KOPT-K1 (cell line): ENCODE measurements around the gene C9orf72.
"Not testable (repeated sequence)": the region's sequence is repeated elsewhere in the genome, so short reads cannot be mapped to it uniquely, and the experiment has no call there.

ENCODE experiments used
- H3K27ac ChIP-seq: fragments of 200-600 bp; sonication (generic); 2 replicates; pipeline ENCODE4 v1.5.1; 2016; ENCODE audit warnings: antibody characterized with exemption, mild to moderate bottlenecking, low read depth, low read length; ENCODE audit not compliant: poor library complexity, severe bottlenecking
- H3K36me3 ChIP-seq: fragments of 200-600 bp; sonication (generic); 2 replicates; pipeline ENCODE4 v1.5.1; 2017; ENCODE audit warnings: antibody characterized with exemption, mild to moderate bottlenecking, low read length, moderate library complexity; ENCODE audit not compliant: insufficient read depth
- H3K9me3 ChIP-seq: fragments of 200-600 bp; sonication (generic); 2 replicates; pipeline ENCODE4 v1.5.1; 2017; ENCODE audit warnings: antibody characterized with exemption, low read length, mild to moderate bottlenecking; ENCODE audit not compliant: insufficient read depth, poor library complexity, severe bottlenecking

Gene C9orf72

DNA sequence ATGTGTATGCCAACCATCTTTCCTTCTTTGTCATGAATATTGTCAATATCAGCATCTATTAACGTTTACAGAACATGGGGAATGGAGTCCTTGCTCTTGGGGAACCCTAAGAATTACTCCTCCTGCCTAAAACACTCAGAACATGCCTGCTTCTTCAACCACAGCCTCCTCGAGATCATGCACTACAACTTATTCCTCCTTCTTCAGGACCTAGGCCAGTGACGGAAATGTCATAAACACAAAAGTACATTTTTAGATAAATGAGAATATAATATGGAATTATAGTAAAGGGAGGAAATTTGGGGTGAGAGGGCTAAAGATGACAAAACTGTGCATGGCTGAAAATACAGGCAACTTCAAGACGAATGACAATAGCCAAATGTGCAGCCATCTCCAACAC is 52.3 kb downstream of the C9orf72 start:
- Histone ChIP-seq H3K27ac (no peak overlapping the region), H3K9me3 (no peaks in the 10 kb centered on the region), H3K36me3 (no peaks in the 10 kb centered on the region)

DNA sequence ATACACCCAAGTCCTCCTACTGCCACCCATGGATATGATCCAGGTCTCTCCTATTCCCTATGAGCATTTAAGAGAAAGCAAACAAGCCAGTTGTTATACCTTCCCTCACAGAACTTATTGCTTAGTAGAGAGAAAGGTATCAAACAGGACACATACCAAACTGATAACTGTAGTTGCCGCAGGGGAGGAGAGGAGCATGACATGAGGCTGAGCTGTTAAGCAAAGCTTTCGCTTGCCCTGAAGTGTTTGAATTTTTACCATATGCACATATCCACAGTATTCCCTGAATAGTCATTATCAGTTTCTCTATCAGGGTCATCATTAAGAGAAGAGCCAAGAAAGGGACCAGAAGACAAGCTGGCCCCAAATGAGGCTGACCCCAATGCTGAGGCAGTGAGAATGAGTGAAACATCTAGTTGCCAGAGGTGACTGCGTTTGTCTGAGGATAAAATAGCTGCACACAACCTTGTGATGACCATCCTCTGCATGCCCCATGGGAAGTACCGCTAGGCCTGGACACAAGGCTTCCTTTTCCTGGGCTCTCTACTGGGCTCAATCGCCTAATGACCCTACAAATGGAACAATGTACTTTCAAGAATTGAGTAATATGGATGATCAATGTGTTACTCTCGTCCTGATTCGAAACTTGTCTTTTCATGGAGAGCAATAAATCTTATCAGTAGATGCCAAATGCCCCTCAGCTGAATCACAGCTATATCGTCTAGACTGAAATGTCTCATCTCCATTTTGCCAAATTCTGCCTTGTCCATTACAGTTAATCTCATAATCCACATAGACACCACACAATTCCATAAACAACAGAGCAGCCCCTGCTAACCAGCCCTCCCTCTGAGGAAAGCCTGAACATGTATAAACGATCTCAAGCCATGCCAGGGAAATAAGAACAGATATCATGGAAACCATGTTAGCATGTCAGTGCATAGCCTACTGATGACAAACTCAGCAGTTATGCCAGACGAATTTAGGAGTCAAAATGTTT is 53.5 kb downstream of the C9orf72 start:
- H3K9me3 ChIP-seq = no peaks in the 10 kb centered on the region
- H3K36me3 ChIP-seq = no peaks in the 10 kb centered on the region
- no peak overlapping the region for H3K27ac ChIP-seq

DNA sequence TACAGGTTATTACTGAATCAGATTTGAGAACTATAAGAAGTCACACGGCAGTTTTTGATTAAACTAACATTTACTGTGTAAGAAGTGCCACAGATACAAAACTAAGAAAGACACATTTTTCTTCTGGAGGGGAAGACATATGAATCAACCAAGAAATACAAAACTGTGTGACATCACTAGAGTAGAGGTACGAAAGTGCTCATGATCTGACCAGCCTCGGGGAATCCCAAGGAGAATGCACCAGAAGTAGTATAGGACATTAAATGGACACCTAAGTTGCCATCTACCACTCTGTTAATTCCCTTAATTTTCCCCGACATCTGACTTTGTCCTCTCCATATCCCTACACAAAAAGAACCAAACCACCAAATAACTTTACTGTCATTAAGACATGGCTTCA is 54.5 kb downstream of the C9orf72 start:
- Histone ChIP-seq H3K27ac (no peak overlapping the region), H3K36me3 (no peaks in the 10 kb centered on the region)

DNA sequence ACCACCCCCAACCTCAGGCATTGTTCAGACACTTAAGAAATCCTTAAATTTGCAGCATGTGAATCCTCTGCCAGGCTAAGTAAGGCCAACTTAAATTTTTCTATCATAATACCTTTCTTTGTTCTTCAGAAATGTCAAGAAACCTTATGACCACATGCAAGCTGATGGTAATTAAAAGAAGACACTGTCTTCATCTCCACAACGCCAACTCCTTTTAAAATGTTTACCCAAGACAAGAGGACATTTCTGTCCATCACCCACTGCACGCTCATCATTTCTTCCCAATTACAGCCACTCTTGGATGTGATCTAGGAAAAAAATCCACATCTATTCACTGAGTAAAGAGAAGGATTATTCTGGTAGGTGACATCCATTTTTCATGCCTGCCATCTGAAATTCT is 55.3 kb downstream of the C9orf72 start:
- Histone ChIP-seq H3K36me3 (no peaks in the 10 kb centered on the region), H3K27ac (no peak overlapping the region), H3K9me3 (no peaks in the 10 kb centered on the region)

More for the DNA sequence above, 54.5 kb downstream of the C9orf72 start:
- H3K9me3 ChIP-seq = no peaks in the 10 kb centered on the region

DNA sequence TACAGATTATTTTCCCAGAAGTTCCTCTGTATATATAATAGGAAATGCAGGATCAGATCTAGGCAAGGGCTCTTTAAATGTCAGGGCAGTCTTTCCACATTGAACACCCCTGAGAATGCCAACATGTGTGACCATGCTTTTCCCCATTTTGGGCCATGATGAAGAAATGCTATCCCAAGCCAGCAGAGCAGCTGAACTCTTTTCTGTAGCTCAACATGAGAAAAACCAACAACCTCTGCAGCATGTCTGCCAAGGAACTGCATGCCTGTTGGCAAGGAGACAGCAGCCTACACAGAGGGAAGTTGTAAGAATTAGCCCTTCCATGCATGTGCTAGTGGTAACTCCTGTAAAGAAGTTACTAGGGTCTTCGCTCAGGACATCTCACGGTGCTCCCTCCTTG is 58.7 kb downstream of the C9orf72 start:
- Histone ChIP-seq H3K9me3 (no peaks in the 10 kb centered on the region), H3K27ac (no peak overlapping the region), H3K36me3 (no peaks in the 10 kb centered on the region)

DNA sequence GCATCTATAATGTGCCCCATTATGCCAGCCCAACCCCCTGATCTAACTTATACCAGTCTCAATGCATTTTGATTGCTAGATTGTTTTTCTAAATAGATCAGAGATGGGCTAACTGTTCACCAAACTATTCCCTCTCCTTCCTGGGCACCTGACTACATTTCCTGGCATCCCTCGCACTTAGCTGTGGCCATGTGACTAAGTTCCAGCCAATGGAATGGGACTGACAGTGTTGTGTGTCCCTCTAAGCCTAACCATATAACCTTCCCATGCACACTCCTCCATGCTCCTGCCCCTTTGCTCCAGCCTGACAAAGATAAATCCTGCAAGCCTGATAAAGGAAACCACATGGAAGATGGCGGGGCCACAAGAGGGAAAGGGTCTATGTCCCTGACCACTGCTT is 61.5 kb downstream of the C9orf72 start:
- no peak overlapping the region for H3K27ac ChIP-seq
- no peaks in the 10 kb centered on the region for H3K36me3 ChIP-seq
- H3K9me3 ChIP-seq = no peaks in the 10 kb centered on the region

DNA sequence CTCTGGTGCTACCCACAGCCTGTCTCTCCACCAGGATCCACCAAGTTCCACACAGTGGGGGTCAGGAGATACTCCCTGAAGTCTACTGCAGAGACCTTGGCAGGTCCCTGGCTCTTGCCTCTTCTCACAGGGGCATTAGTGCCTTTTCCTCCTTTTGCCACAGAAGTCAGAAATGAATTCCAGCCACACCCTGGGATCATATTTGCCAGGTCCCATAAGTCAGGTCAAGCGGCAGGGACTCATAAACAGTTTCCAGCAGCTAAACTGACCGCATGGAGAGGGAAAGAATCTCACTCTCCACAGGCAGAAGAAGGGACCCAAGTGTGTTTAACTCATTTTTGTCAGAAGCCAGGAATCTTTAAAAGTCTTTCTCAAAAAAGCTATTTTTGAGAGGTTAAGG is 62.5 kb downstream of the C9orf72 start:
- no peak overlapping the region for H3K27ac ChIP-seq
- H3K36me3 ChIP-seq = no peaks in the 10 kb centered on the region
- no peaks in the 10 kb centered on the region for H3K9me3 ChIP-seq

DNA sequence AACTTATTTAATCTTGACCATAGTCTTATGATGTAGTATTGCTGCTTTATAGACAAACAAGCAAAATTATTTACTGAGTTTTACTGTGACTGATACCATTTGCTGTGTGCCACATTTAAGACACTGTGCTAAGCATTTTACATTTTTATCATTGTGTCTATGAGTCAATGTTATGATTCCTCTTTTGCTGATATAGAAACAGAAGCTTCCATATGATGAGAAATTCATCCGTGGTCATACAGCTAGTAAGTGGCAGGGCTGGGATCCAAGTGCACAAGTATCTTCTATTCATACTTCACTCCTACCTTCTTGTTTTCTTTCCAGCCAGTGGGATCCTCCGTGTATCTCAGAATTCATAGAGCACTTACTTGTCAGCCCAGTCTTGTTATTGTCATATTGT is 66.3 kb downstream of the C9orf72 start:
- no peak overlapping the region for H3K27ac ChIP-seq
- H3K9me3 ChIP-seq = no peaks in the 10 kb centered on the region
- no peaks in the 10 kb centered on the region for H3K36me3 ChIP-seq

DNA sequence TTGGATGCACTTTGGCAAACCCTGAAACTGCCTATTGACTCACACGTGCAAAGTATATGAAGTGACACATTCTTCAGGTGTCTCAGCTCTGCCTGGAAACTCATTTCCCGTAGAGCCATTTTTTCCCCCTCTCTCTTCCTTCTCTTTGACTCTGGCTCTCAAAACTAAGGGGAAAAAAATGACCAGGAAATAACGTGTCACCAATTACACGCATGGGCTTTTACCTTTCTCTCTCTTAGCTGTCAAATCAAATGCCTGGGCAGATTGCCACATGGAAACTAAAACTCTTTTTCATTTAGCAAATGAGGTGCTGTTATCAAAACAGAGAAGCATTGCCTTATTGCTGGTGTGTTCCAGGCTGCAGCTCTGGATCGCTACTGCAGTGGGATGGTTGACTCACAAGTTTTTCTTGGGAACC is 67.5 kb downstream of the C9orf72 start:
- Histone ChIP-seq H3K36me3 (no peaks in the 10 kb centered on the region), H3K27ac (no peak overlapping the region)

DNA sequence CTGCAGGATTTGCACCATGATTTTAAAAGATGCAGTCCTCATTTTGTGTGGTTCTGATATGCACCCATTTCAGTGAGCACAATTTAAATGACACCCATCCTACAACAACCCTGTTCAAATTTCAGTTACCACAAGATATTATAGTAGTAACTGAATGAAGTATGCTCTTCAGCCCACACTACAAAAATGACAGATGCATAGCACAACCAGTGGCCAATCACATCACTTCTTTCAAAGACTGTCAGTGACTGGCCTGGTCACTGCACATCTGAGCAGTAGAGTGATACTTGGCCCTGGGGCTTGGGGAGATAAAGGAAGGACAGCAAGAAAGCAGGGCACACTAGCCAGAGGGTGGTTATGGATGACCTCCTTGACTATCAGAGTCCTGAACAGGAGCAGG is 69.0 kb downstream of the C9orf72 start:
- Histone ChIP-seq H3K36me3 (no peaks in the 10 kb centered on the region), H3K9me3 (no peaks in the 10 kb centered on the region), H3K27ac (no peak overlapping the region)

More for the DNA sequence above, 67.5 kb downstream of the C9orf72 start:
- H3K9me3 ChIP-seq = no peaks in the 10 kb centered on the region

DNA sequence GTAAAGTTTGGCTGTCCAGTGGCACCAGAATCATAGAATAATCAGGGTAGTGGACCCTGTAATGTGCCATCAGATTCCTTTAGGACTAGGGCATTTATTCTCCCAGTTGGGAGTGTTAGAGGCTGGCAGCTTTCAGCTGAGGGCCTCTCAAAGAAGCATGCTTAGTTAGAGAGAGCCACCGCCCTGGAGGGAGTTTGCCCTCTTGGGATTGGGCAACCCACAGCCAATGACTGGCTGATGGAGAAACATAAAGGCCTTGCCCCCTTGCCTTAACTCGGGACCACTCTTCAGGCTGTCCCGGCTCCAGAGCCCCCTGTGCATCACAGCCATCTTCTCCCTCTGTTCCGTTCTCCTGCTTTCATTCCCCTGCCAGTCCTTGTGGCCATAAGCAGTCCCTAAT is 69.7 kb downstream of the C9orf72 start:
- Histone ChIP-seq H3K9me3 (no peaks in the 10 kb centered on the region), H3K36me3 (no peaks in the 10 kb centered on the region), H3K27ac (no peak overlapping the region)

DNA sequence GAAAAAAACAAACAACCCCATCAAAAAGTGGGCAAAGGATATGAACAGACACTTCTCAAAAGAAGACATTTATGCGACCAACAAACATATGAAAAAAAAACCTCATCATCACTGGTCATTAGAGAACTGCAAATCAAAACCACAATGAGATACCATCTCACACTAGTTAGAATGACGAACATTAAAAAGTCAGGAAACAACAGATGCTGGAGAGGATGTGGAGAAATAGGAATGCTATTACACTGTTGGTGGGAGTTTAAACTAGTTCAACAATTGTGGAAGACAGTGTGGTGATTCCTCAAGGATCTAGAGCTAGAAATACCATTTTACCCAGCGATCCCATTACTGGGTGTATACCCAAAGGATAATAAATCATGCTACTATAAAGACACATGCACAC is 72.4 kb downstream of the C9orf72 start:
- H3K9me3 ChIP-seq, H3K36me3 ChIP-seq, H3K27ac ChIP-seq: not testable (repeated sequence)

DNA sequence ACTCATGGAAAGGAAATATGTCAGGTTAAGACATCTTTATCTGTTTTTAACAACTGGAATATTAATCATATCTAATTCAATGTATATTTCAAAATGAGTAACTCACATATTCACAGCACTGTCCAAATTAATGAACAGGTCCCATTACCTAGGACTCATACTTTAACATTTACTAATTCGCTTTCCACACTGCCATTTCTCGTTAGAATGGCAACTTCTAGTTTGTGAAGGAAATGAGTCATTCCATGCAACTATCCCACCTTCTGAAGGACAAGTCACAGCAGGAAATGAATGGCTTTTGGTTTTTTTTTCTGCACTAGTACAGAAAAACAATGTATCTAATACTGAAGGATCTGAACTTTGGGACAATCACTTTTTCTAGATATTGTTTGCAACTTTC is 73.8 kb downstream of the C9orf72 start:
- no peaks in the 10 kb centered on the region for H3K9me3 ChIP-seq
- H3K27ac ChIP-seq = no peak overlapping the region

DNA sequence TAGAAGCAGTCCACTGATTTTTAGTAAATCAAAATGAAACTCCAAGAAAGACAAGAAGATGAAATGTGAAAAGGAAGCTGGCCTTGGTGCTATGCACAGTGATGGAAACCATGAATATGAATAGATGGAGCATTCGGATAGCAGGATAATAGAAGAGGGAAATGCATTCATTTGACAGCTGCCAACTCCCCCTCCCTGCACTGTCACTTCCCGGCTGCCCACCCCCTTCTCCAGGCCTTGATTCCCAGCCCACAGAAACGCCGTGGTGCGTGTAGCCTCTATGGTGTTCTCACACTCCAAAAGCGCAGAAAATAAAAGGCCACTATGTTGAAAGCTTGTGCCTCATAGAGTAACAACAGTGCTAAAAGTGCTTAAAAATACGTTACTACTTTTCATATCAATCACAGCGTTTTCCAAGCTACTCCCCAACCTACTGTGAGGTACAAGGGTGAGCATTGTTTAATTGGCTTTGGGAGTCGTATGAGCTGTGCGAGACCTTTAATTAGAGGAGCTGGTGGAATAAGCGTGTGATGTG is 75.3 kb downstream of the C9orf72 start:
- H3K27ac ChIP-seq = no peak overlapping the region

More for the DNA sequence above, 73.8 kb downstream of the C9orf72 start:
- no peaks in the 10 kb centered on the region for H3K36me3 ChIP-seq

More for the DNA sequence above, 75.3 kb downstream of the C9orf72 start:
- Histone ChIP-seq H3K9me3 (no peaks in the 10 kb centered on the region), H3K36me3 (no peaks in the 10 kb centered on the region)
